GM18498 (cell line): ENCODE data around the gene DPYD.

Experiments
- ATAC-seq: cut with Tn5 transposase; IDR thresholded peaks from one replicate; pipeline ENCODE4 v1.9.1; 2021; ENCODE audit warnings: mild to moderate bottlenecking, moderate library complexity; ENCODE audit not compliant: unreplicated experiment

Gene DPYD

GRCh38 chr1:97907886-97908285 is 12.9 kb downstream of the DPYD start:
- no peak for ATAC-seq

- ATAC-seq, result no peak
These were observed 14.1 kb downstream of the DPYD start for GRCh38 chr1:97906567-97907241.

DNA sequence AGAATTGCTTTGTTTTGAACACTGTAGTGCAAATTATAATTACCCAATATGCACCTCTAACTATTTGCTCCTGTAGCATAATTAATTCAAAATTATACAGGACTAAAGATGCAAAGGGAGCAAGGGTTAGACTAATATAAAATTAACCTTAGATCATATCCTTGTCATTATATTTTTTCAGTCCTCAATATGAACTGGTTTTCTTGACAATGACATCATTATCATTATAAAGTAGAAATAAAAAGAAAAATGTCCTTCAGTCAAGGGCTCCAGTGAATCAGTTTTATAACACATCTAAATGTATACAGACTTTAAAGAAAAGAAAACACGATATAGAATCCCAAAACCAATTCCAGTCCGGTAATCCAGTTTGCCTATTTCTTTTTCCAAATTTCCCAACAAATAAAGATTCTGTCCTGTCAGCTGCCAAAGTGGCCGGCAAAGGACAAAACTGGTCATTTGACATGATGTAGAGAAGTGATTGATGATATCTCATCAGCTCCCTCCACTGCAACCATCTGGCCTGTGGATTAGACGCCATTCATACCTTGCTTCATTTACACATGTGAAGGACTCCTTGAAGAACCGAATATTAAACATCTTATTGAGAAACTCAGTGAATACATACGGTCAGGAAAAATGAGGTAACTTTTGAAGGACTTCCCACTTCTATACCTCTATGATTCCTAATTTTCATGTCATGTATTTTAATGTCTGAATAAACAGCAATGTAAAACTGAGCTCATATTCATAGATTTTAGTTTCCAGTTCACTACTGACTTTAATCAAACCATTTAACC is 15.5 kb downstream of the DPYD start:
- ATAC-seq, result no peak

- no peak for ATAC-seq
These were observed 16.3 kb downstream of the DPYD start for GRCh38 chr1:97904534-97904933.

DNA sequence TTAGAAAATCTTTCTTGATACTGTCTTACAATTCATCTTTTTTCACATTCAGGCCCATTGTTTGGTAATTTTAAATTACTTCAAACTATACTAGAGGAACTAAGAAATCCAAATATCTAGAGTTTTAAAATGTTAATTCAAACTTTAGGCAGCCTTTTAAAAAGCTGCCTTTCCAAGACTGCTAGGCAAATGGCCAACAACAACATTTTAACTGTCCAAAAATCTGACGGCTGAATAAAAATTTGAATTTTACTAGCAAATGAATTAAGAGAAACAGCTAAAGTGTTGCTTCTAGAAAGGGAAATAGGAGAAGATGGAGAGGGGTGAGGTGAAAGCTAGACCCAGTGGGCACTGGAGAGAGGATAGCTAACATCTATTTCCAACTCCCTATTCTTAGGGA is 17.2 kb downstream of the DPYD start:
- no peak for ATAC-seq

DNA sequence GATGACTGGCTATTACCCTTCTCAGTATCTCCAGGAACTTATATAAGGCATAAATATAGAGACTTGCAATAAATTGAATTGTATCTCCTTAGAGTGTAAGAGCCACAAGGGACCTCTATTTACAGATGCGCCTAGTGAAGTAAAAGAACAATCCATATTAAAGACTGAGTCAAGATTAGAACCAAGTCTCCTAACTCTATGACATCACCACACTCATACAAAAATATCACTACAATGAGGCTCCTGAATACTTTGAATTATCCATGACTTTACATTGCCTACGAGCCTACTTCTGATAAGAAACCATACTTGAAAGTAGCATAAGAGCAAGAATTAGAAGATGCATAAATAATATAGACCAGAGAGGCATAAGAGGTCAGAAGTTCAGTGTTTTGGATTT is 18.8 kb downstream of the DPYD start:
- no peak for ATAC-seq

GRCh38 chr1:97901017-97901658 is 19.7 kb downstream of the DPYD start:
- no peak for ATAC-seq

DNA sequence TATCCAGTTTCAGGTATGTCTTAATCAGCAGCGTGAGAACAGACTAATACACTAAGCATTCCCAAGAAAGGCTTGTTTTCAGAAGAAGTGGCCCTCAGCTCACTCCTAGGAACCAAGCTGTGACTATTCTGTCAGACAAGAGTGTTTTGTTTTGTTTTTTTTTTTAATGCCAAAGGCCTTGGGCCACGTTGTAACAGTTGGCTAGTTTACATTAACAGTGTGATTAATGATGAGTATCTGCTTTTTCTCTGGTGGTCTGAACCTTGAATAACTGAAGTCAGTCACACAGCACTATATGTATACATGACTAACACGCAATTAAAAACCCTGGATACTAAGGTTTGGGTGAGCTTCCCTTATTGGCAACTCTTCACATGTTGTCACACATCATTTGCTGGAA is 21.9 kb downstream of the DPYD start:
- ATAC-seq, result no peak

DNA sequence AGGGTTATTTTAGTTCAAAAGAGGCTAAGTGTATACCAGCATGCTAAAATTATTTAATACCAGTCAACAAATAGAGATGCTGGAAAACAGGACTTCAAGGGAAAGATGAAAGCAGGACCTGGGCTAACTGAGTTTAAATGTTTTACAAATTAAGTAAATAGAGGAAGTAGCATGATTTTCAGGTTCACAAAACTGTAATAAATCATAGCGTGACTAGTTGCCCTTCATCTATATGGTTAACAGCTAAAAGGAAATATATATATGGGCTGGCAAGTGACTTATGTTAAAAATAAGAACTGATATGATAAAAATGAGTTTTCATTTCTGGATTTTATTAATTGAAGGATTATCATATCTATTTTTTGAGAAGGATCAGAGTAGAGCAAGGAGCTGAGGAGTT is 25.6 kb downstream of the DPYD start:
- ATAC-seq, result no peak

DNA sequence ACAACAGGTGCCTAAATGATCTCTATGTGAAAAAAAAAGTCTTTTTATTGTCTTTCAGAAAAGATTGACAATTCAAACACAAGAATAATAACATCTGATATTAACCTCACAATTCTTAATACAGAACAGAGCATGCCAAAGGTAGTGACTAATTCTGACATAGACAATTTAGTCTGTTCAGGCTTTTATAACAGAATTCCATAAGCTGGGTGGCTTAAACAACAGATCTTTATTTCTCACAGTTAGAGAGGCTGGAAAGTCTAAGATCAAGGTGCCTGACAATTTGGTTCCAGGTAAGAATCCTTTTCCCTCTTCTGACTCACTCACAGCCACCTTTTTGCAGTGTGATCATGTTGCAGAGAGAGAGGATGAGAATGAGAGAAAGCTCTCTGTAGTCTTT is 27.0 kb downstream of the DPYD start:
- ATAC-seq, result no peak

DNA sequence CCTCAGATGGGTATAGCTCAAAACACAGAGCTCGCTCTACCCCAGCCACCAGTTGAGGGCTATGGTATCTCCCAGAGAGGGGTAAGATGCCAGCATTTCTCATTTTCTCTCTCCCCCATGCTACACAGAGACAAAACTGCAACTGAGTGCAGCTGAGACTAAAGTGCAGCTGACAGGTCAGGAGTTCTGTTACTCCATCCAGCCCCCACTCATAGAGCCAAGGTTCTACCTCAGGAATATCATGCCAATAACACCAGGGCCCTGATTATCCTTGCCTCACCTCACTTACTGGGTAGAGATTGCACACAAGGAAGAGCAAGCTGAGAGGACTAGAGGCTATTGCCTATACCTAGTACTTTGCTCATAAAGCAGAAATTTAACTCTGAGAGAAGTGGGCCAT is 34.6 kb downstream of the DPYD start:
- ATAC-seq, result no peak

GRCh38 chr1:97883823-97884222 is 37.0 kb downstream of the DPYD start:
- ATAC-seq, result no peak

DNA sequence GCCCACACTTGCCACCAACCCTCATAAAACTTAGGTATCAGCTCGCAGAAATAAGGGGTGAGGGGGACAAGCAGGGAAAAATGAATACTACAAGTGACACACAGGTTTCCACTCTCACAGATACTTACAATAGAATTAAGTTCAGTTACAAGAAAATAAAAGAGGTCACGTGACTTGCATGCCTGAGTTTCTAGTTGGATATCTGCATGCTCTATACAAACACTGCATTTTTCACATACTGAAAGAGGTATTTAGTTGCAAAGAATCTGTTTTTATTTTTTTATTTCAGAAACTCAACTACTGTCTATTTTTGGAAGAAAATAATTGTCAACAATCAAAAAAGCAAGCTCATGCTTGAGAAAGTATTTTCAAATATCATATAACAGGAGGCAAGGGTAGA is 43.5 kb downstream of the DPYD start:
- ATAC-seq, result no peak

DNA sequence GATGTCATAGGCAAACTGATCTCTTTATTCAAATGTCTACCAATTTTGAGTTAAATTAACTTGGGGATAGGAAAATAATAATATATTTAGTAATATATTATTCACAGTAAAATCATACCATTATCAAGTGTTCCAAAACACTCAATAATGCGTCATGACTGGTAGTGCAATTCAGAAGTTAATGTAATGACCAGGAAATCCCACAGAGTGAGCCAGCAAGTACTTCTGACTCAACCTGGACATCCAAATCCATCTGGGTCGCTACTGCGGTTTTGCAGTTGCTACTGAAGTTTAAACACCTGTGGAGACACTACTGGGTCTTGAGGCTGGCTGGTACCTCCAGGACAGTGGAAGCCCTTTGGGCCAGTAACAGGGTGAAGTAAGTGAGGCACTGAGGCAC is 44.8 kb downstream of the DPYD start:
- no peak for ATAC-seq

DNA sequence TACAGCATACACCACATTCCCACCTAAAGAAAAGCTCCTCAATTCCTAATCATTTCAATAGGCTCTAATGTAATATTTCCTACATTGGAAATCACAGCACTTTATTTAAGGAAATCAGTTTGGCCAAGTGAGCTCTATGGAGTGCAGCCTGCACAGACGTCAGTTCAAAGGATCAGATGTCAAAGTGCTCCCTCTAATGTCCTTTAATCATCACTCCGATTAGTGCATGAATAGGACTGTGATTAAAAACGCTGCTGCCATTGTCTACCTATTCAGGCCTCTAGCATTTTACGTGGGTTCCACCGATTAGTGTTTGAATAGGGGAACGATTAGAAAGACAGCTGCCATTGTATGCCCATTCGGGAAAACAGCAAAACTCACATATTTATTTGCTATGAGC is 50.2 kb downstream of the DPYD start:
- no peak for ATAC-seq

- no peak for ATAC-seq
These were observed 51.4 kb downstream of the DPYD start for GRCh38 chr1:97869441-97869840.

DNA sequence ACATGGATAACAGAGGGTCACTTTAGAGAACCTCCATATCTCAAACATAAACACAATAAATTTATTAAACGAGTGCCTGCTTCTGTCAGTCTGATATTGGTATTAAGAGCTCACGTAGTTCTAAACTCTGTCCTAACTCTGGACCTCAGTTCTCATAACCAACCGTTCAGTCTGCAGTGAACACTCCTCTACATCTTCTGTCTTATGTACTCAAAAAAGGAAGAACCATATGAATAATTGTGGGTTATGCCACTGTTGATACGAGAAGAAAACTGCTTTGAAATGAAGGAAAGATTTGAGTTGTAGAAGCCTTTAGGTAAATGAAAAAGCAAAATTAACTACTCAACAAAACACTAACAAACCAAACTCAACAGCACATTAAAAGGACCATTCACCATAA is 53.7 kb downstream of the DPYD start:
- ATAC-seq, result no peak

- ATAC-seq, result peak; percentile 72
These were observed 56.2 kb downstream of the DPYD start for GRCh38 chr1:97864615-97865014.

GRCh38 chr1:97853221-97853620 is 67.6 kb downstream of the DPYD start:
- no peak for ATAC-seq

DNA sequence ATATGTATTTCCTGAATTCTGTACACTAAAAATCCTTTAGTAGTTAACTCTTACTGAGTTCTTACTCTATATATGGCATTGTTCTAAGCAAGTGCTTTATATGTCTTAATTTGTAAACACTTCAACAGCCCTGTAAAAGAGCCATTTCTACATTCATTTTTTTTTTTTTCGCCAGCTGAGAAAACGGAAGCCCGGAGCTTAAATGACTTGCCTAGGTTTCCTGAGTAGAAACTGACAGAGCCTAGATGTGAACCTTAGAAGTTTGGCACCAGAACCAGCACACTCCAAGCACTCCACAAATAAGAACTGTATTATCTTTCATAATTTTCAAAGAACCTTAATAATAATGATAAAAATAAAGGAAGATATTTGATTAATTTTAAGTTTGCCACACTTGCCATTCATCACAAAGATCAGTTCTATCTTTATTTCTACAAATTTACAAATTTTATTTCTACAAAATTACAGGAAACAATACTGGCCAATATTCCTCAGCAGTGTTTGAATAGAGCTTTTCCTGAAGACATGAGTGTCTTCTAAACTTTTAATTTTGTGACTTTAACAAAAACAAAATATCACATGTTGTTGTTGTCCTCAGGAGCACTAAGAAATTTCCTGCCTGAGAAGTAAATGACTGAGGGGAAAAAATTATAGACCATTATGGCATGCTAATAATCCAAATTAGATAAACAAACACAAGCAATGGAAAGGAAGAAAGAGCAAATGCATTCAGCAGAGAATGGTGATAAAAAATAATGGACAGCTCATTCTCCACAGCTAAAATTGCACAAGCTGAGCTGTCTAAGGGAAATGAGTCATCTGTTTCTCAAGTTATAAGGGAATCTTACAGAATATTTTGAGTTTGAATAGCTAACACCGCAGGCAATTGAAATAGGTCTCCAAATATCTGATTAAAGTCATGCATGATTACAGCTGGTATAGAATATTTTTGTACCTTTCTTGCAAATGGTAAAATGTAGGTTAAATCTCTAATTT is 71.2 kb downstream of the DPYD start:
- peak; percentile 50 for ATAC-seq

GRCh38 chr1:97845805-97846204 is 75.0 kb downstream of the DPYD start:
- ATAC-seq, result no peak
